ENCODE data around the gene ASCC2. TPM values are rescaled to one million over a fixed set of nuclear protein-coding genes. Genes with fewer than 3 reads are reported as not detected.

ASCC2 gene
- total and polyA plus RNA-seq, 2 of the 4 experiments (the other 2 are of a cell fraction), result 40.0 to 62.2 TPM

- Histone ChIP-seq H3K9me3 (ENCODE audit: control insufficient read depth, insufficient read depth, low read length) (no peaks in the 10 kb centered on the region), H3K36me3 (ENCODE audit: control insufficient read depth, insufficient read depth, low read length) (peaks cover 18% of the 10 kb centered on the region; the same call in 1 of the 2 replicates), H2AK5ac (ENCODE audit: low read depth, low read length) (no peak overlapping the region), H3K27ac (ENCODE audit: insufficient read depth, low read length) (no peak overlapping the region), H3K56ac (ENCODE audit: extremely low read depth, insufficient read depth, low read length) (no peak overlapping the region), H3K4me2 (ENCODE audit: low read depth, low read length) (no peak overlapping the region), H3K4me1 (ENCODE audit: control insufficient read depth, insufficient read depth, low read length) (no peaks in the 10 kb centered on the region), H2BK120ac (ENCODE audit: low read depth, low read length) (no peak overlapping the region), H3K18ac (ENCODE audit: low read depth, low read length) (no peak overlapping the region), H3K79me1 (ENCODE audit: low read depth in 1 of 2, low read length in 2 of 2) (peaks cover 10 to 21% of the 10 kb centered on the region in 2 experiments; a peak in 2 of 4 replicates), H3K9ac (ENCODE audit: low read depth, low read length) (no peak overlapping the region), H2AFZ (replicated peaks; ENCODE audit: low read length, poor library complexity) (no peak overlapping the region), H3K23ac (ENCODE audit: low read depth, low read length) (no peak overlapping the region), H2AK9ac (replicated peaks; ENCODE audit: low read depth, low read length, poor library complexity) (no peak overlapping the region), H4K8ac (ENCODE audit: low read depth in 2 of 2, low read length in 2 of 2) (no peak overlapping the region), H3K4me3 (ENCODE audit: insufficient read depth, low read depth, low read length) (no peak overlapping the region), H4K5ac (ENCODE audit: low read depth, low read length) (no peak overlapping the region), H3K9me1 (ENCODE audit: insufficient read depth, low read length) (peaks cover 10% of the 10 kb centered on the region; the same call in 1 of the 2 replicates), H2BK5ac (ENCODE audit: low read depth, low read length, poor library complexity, severe bottlenecking) (no peak overlapping the region), H4K20me1 (ENCODE audit: insufficient read depth, low read length) (no peaks in the 10 kb centered on the region; the same call in 1 of the 2 replicates), H3K4ac (ENCODE audit: low read depth, low read length) (no peak overlapping the region), H2BK15ac (ENCODE audit: low read depth, low read length) (no peak overlapping the region), H3K14ac (replicated peaks; ENCODE audit: low read depth, low read length) (no peak overlapping the region), H4K91ac (ENCODE audit: insufficient read depth, low read depth, low read length) (no peak overlapping the region), H3K27me3 (ENCODE audit: control insufficient read depth, insufficient read depth, low read length) (no peaks in the 10 kb centered on the region), H2BK20ac (ENCODE audit: low read depth, low read length) (no peak overlapping the region)
- no TSS peak for BruUV-seq (replicated peaks)
- intact Hi-C loops (cut with micrococcal nuclease), result no loop called here
- DNase-seq (peak; percentile 24), ATAC-seq (ENCODE audit: low read depth) (no peak)
- WGBS, 2 experiments (ENCODE audit: extremely low coverage in 2 of 2, insufficient read length in 1 of 2), result 75% methylated on average over 2 of the region's 11 CpGs; no CpG with 5 or more reads in 1 of the 2 experiments
- in situ Hi-C loops (cut with MboI; ENCODE audit: low sequenced_read_pairs), result no loop called here
- POLR2A ChIA-PET (ENCODE audit: unreplicated experiment), result no interaction called here
- dilution Hi-C loops (cut with HindIII; ENCODE audit: low sequenced_read_pairs, unreplicated experiment), result no loop called here
- CTCF ChIA-PET, result no interaction called here
- no peak for TF ChIP-seq CTCF (conservative IDR thresholded peaks at IDR 0.05; ENCODE audit: low read depth, low read length)
- TF ChIP-seq POLR2A (IDR thresholded peaks at IDR 0.05; ENCODE audit: low read depth, low read length), result no peak
- TF ChIP-seq RFX5 (IDR thresholded peaks at IDR 0.05; ENCODE audit: low read depth, low read length), result no peak
- no peak for TF ChIP-seq RCOR1 (IDR thresholded peaks at IDR 0.05; ENCODE audit: insufficient replicate concordance, low read length)
- TF ChIP-seq MAFK (IDR thresholded peaks at IDR 0.05; ENCODE audit: low read depth, low read length), result no peak
- no peak for TF ChIP-seq NFE2L2 (IDR thresholded peaks at IDR 0.05; ENCODE audit: low read depth, low read length)
- TF ChIP-seq CHD1 (IDR thresholded peaks at IDR 0.05; ENCODE audit: low read depth, low read length), result no peak
- no peak for TF ChIP-seq ELK1 (IDR thresholded peaks at IDR 0.05; ENCODE audit: borderline replicate concordance, low read depth, low read length)
- TF ChIP-seq FOS (IDR thresholded peaks at IDR 0.05; ENCODE audit: low read depth, low read length), result no peak
- no peak for TF ChIP-seq USF2 (IDR thresholded peaks at IDR 0.05; ENCODE audit: low read depth, low read length)
- no peak for TF ChIP-seq MXI1 (IDR thresholded peaks at IDR 0.05; ENCODE audit: borderline replicate concordance, low read depth, low read length)
- TF ChIP-seq SMC3 (IDR thresholded peaks at IDR 0.05; ENCODE audit: low read depth, low read length), result no peak
- no peak for TF ChIP-seq RAD21 (IDR thresholded peaks at IDR 0.05; ENCODE audit: low read length)
- TF ChIP-seq BHLHE40 (IDR thresholded peaks at IDR 0.05; ENCODE audit: low read depth, low read length), result no peak
Observed at GRCh38 chr22:29750559-29751538, 87.2 kb downstream of the ASCC2 start.

Data from IMR-90 (cell line).